ENCODE measurements around the gene NUBP1.

The NUBP1 gene

GRCh38 chr16:10806698-10807097 lies 63.1 kb downstream of the NUBP1 start:
- DNase-seq (ENCODE audit: low read depth): no peak

GRCh38 chr16:10808218-10808617 lies 64.6 kb downstream of the NUBP1 start:
- DNase-seq (ENCODE audit: low read depth): no peak

GRCh38 chr16:10808850-10809249 lies 65.2 kb downstream of the NUBP1 start:
- DNase-seq (ENCODE audit: low read depth): no peak

- DNase-seq (ENCODE audit: low read depth): no peak
These were observed 66.1 kb downstream of the NUBP1 start for GRCh38 chr16:10809706-10810105.

GRCh38 chr16:10812312-10813098 lies 68.9 kb downstream of the NUBP1 start:
- DNase-seq (ENCODE audit: low read depth): no peak

- DNase-seq (ENCODE audit: low read depth): no peak
These were observed 69.4 kb downstream of the NUBP1 start for GRCh38 chr16:10813099-10813455.

- DNase-seq (ENCODE audit: low read depth): no peak
These were observed 73.9 kb downstream of the NUBP1 start for GRCh38 chr16:10817514-10817913.

GRCh38 chr16:10817963-10818941 lies 74.6 kb downstream of the NUBP1 start, which contains the start of gene TVP23A:
TSS of gene TVP23A (minus strand) at chr16:10818794. CDS start at chr16:10818493, 301 bp downstream.
- no peak for DNase-seq (ENCODE audit: low read depth)

Data from T follicular helper cell (primary cell).